Calu3 (cell line): ENCODE measurements around the gene CLTCL1. TPM values are rescaled to one million over a fixed set of nuclear protein-coding genes. Genes with fewer than 3 reads are reported as not detected.

Experiments
- BruUV-seq: library from RNA; stranded (reverse); fragments of 400-500 nt; replicated peaks from 2 replicates; lab custom pipeline; 2021; lab: Mats Ljungman, UMichigan
- CTCF ChIA-PET: fragments of 300-600 bp; sonication (Branson Sonifier 250); formaldehyde crosslinking; loops from one replicate; lab custom pipeline; 2022; ENCODE audit warnings: antibody characterized with exemption; lab: Charles Lee
- DNase-seq: peaks from one replicate; pipeline ENCODE4 v3.0.0; 2022
- H3K27ac Mint-ChIP-seq: one replicate; pipeline ENCODE4 v1.8.0; 2022; ENCODE audit warnings: mixed read lengths; ENCODE audit not compliant: unreplicated experiment
- H3K27me3 Mint-ChIP-seq: one replicate; pipeline ENCODE4 v1.8.0; 2022; ENCODE audit warnings: mixed read lengths; ENCODE audit not compliant: unreplicated experiment
- H3K36me3 Mint-ChIP-seq: one replicate; pipeline ENCODE4 v1.8.0; 2022; ENCODE audit warnings: mild to moderate bottlenecking, moderate library complexity, mixed read lengths; ENCODE audit not compliant: insufficient read depth, unreplicated experiment
- H3K4me1 Mint-ChIP-seq: one replicate; pipeline ENCODE4 v1.8.0; 2022; ENCODE audit warnings: mild to moderate bottlenecking, low read depth, mixed read lengths; ENCODE audit not compliant: unreplicated experiment
- H3K4me3 Mint-ChIP-seq: one replicate; pipeline ENCODE4 v1.8.0; 2022; ENCODE audit warnings: mild to moderate bottlenecking, low read depth, moderate library complexity, mixed read lengths; ENCODE audit not compliant: unreplicated experiment
- H3K9me3 Mint-ChIP-seq: one replicate; pipeline ENCODE4 v1.8.0; 2022; ENCODE audit warnings: low read depth, mixed read lengths; ENCODE audit not compliant: unreplicated experiment
- CTCF ChIP-seq: fragments of 200-600 bp; IDR thresholded peaks from one replicate; pipeline ENCODE4 v1.8.0; 2022; ENCODE audit warnings: antibody characterized with exemption; ENCODE audit not compliant: unreplicated experiment
- intact Hi-C: fragments of 100-400 bp; cut with micrococcal nuclease; formaldehyde crosslinking; loops from one replicate; pipeline ENCODE4 v1.10.0; 2022; ENCODE audit not compliant: unreplicated experiment
- total RNA-seq: library from RNA; stranded (reverse); gene quantifications from 2 replicates; pipeline ENCODE4 v1.2.3, GENCODE V29; 2022

The CLTCL1 gene
- total RNA-seq, 1 experiment from 2014 or later, result 2.9 TPM

DNA sequence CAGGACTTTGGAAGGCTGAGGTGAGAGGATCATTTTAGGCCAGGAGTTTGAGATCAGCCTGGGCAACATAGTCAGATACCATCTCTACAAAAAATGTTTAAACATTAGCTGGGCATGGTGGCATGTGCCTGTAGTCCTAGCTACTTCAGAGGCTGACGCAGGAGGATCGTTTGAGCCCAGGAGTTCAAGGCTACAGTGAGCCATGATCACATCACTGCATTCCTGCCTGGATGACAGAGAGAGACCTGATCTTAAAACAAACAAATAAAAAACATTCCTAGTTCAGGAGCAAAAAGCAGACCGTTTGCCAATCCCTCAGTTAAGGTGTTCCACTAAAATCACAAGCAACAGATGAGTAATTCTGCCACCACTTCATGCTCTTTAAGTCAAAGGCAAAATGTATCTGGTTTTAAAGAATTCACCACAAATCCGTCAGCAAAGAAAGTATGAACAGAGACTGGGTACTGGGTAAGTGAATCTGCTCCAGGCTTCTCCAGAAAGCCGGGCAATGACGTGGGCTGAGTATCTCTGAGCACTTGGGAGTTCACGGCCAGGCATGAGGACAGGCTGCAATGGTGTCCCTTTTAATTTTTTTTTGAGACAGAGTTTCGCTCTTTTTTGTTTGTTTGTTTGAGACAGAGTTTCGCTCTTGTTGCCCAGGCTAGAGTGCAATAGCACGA, 19.5 kb downstream of the CLTCL1 start:
- no peak for TF ChIP-seq CTCF
- H3K9me3 Mint-ChIP-seq, result no peaks in the 10 kb centered on the region
- intact Hi-C loops, result no loop called here
- H3K4me1 Mint-ChIP-seq, result no peaks in the 10 kb centered on the region
- no peak overlapping the region for H3K27ac Mint-ChIP-seq
- DNase-seq, result no peak
- H3K4me3 Mint-ChIP-seq, result no peak overlapping the region
- H3K36me3 Mint-ChIP-seq, result no peaks in the 10 kb centered on the region
- BruUV-seq, result no TSS peak
- CTCF ChIA-PET, result no interaction called here
- no peaks in the 10 kb centered on the region for H3K27me3 Mint-ChIP-seq

- H3K27me3 Mint-ChIP-seq, result no peaks in the 10 kb centered on the region
Measured at GRCh38 chr22:19271273-19271855, 20.2 kb downstream of the CLTCL1 start.

GRCh38 chr22:19270873-19271272, 20.6 kb downstream of the CLTCL1 start:
- no peaks in the 10 kb centered on the region for H3K27me3 Mint-ChIP-seq
- no TSS peak for BruUV-seq
- no peaks in the 10 kb centered on the region for H3K4me1 Mint-ChIP-seq
- DNase-seq, result no peak
- no peak overlapping the region for H3K27ac Mint-ChIP-seq
- CTCF ChIA-PET, result no interaction called here
- no peak for TF ChIP-seq CTCF
- peaks cover 3% of the 10 kb centered on the region for H3K9me3 Mint-ChIP-seq
- H3K36me3 Mint-ChIP-seq, result no peaks in the 10 kb centered on the region
- H3K4me3 Mint-ChIP-seq, result no peak overlapping the region
- intact Hi-C loops, result no loop called here

More at GRCh38 chr22:19271273-19271855, 20.2 kb downstream of the CLTCL1 start:
- H3K4me1 Mint-ChIP-seq, result no peaks in the 10 kb centered on the region
- no peak overlapping the region for H3K4me3 Mint-ChIP-seq
- no peaks in the 10 kb centered on the region for H3K36me3 Mint-ChIP-seq
- TF ChIP-seq CTCF, result no peak
- DNase-seq, result no peak
- no peaks in the 10 kb centered on the region for H3K9me3 Mint-ChIP-seq
- intact Hi-C loops, result no loop called here
- BruUV-seq, result no TSS peak
- H3K27ac Mint-ChIP-seq, result no peak overlapping the region
- CTCF ChIA-PET, result no interaction called here

- no TSS peak for BruUV-seq
- TF ChIP-seq CTCF, result no peak
- Mint-ChIP-seq H3K4me1 (no peaks in the 10 kb centered on the region), H3K4me3 (no peak overlapping the region), H3K27ac (no peak overlapping the region), H3K36me3 (no peaks in the 10 kb centered on the region), H3K27me3 (no peaks in the 10 kb centered on the region), H3K9me3 (peaks cover 4% of the 10 kb centered on the region)
- no peak for DNase-seq
- intact Hi-C loops, result no loop called here
- CTCF ChIA-PET, result no interaction called here
Measured at GRCh38 chr22:19266547-19267086, 24.9 kb downstream of the CLTCL1 start.
